ENCODE data around the gene L3MBTL3. TPM values are rescaled to one million over a fixed set of nuclear protein-coding genes. Genes with fewer than 3 reads are reported as not detected.
"Not testable (repeated sequence)": the region's sequence is repeated elsewhere in the genome, so short reads cannot be mapped to it uniquely, and the experiment has no call there.

L3MBTL3 gene
- total RNA-seq, 1 donor from 2014 or later = 13.7 TPM

DNA sequence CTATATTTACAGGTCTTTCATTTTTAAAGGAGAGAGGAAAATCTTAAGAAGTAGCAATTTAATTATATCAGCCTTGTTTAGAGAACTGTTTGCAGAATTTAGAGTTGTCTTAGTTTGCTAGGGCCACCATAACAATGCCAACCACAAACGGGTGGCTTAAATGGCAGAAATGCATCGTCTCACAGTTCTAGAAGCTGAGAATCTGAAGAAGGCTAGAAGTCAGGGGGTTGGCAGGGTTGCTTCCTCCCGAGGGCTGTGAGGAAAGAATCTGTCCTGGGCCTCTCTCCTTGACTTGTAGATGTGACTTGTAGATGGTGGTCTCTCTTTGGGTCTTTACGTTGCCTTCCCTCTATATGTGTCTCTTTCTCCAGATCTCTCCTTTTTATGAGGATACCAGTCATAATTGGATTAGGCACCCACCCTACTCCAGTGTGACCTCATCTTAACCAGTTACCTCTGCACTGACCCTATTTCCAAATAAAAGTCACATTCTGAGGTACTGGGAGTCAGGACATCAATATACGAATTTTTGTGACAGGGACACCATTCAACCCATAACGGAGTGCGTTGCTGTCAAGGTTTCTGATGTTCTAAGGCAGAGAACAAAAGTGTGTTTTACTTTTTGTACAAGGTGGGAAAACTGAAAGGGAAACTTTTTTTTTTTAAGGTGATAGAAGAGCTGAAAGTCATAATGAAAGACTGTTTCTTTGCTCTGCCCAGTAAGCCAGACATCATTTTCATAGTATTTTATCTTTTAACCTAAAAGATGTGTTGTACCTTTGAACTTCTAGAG is 119.9 kb downstream of the L3MBTL3 start:
- DNase-seq (ENCODE audit: low read depth) = no peak

DNA sequence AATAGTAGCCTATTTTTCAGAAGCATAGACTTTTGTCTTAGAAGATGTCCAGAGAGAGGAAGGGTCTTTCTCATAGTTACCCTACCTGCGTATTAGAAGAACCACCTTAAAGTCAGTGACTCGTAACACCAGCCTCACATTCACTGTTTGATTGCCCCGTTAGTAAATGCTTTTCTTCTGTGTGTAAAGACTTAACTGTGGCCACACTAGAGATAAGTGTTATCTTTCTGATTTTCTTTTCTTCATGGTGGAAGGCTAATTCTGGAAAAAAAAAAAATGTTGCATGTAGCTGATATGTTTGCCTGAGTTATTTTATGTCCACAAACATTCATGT is 120.5 kb downstream of the L3MBTL3 start:
- no peak for DNase-seq (ENCODE audit: low read depth)

DNA sequence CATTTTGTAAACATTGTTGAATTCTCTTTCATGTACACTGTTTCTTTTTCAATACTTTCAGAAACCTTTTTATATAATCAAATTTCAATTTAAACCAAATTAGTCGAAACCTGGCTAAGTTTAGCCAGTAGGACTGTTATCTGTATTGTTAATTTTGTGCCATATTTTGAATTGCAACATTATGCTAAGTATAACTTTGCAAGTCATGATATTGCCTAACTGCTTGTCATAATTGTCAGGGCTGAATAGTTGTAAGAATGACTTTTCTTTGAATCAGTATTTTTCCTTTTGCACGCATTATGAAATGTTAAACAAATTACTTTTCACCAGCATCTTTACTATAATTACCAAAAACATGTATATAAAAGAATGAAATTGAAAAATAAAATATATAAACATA is 121.7 kb downstream of the L3MBTL3 start:
- DNase-seq (ENCODE audit: low read depth) = no peak

DNA sequence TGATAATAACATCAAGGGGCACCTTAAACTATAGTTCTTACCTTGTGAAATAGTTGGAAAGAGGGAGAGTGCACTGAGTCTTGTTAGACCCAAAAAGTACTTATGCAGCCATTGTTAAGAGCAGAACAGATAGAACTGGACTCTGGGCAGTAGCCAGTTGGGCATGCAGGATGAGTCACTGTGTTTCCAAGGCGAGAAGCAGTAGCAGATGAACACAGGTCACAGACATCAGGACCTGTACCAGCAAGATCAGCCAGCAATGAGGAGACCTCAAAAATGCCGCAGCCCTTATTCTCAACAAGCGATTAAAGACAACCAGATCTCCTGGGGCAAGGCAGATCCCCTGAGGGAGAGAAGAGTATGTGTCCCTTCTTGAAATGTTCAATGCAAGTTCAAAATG is 125.3 kb downstream of the L3MBTL3 start:
- DNase-seq (ENCODE audit: low read depth) = peak; percentile 72

DNA sequence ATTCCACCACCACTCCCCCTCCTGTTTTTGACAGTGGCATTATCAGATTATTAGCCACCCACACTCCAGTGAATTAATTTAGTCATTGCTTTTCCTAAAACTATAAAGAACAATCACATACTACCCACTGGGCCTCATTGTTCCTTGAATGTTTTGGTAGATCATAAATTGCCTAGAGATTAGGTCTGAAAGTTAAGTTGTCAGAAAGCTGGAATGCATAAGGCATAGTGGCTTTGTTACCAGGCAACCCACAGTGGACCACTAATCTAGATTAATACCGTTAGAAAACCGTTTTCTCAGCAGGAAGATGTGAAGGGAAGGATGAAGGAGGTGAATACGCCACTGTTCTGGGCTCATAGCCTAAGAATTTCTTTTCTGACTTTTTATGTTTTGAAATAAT is 128.7 kb downstream of the L3MBTL3 start:
- no peak for DNase-seq (ENCODE audit: low read depth)

DNA sequence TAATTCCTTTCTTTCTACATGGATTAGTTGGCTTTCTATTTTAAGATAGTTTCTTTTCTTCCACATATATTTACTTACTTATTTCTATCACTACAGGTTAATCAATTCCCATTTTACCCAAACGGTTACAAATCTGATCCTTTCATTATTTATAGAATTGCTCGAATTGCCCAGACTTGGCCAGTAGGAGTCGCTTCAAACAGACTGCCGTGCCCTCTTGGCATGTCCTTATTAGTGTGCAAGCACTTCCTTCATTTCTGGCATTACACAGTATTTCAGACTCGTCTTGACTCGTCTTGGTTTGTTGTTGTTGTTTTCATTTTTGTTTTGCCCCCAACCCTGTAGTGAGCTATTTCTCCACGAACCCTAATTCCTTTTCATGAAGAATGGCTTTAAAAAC is 129.8 kb downstream of the L3MBTL3 start:
- DNase-seq (ENCODE audit: low read depth) = no peak

DNA sequence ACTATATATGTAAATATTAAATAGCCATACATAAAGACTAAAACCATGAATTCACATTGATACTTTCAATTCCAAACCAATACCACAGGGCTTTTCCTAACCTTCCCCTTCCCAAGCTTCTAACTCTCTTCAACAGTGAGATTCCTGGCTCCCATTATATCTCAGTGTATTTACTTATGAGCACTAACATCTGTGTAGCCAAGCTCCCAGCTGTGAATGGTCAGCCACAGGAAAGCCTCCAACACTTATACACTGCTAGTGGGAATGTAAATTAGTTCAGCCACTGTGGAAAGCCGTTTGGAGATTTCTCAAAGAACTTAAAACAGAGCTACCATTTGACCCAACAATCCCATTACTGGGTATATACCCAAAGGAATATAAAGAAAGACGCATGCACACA is 130.6 kb downstream of the L3MBTL3 start:
- not testable (repeated sequence) for DNase-seq (ENCODE audit: low read depth)

DNA sequence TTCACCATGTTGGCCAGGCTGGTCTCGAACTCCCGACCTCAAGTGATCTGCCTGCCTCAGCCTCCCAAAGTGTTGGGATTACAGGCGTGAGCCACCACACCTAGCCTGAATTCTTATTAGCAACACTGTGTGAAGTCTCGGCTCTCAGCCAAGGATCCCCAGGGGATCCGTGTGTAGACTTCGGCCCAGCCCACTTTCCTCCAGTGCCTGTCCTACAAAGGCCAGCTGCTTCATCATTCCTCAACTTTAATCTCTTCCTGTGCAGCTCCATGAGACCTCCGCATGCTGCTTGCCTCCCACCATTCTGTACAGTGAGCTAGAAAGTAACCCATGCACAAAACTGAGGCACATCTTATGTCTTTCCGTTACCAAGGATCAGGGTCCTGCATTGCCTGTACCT is 132.5 kb downstream of the L3MBTL3 start:
- DNase-seq (ENCODE audit: low read depth) = no peak

DNA sequence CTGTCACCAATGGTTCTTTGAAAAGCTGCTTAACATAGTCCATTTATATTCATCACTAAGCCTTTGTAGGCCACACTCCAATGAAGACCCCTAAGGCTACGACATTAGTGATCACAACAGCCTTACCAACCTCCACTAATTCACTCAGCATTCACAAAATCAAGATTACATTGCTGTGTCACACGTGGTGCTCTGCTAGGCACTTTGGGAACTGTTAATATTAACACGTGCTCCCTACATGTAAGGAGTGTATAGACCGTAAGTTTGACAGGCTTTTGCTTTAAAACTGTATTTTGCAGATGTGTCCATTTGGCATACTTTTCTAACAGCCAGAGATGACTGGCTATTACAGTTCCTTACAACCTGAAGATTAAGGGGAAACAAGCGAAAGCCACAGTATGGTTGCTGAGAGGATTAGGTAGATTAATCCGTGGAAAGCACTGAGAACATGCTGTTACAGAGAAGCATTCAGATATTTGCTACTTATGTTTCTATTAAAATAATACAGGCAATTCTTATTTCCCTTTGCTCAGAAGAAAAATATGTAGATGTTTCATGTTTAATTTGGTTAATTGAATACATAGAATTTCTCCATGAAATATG is 134.6 kb downstream of the L3MBTL3 start:
- DNase-seq (ENCODE audit: low read depth) = no peak

DNA sequence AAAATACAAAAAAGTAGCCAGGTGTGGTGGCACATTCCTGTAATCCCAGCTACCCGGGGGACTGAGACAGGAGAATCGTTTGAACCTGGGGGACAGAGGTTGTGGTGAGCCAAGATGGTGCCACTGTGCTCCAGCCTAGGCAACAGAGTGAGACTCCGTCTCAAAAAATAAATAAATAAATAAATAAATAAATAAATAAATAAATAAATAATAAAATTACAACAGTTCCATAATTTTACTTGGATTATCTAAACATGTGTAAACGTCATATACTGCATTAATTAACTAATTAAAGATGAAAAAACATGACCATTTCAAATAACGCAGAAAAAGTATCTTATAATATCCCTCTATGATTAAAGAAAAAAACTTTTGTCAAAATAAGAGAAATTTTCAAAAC is 138.5 kb downstream of the L3MBTL3 start:
- DNase-seq (ENCODE audit: low read depth) = no peak

DNA sequence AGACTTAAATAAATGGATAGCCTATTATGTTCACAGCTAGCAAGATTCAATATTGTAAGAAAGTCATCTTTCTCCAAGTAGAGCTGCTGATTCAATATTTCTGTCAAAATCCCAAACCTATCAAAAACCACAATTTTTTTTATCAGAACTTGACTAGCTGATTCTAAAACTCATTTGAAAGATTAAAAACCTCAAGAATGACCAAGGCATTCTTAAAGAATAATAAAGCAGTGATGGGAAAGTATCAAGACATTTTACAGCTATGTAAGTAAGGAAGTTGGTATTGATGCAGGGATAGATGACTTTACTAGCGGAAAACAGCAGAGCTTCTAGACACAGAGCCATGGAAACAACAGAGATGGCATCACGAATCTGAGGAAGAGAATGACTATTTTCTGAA is 139.7 kb downstream of the L3MBTL3 start:
- no peak for DNase-seq (ENCODE audit: low read depth)

DNA sequence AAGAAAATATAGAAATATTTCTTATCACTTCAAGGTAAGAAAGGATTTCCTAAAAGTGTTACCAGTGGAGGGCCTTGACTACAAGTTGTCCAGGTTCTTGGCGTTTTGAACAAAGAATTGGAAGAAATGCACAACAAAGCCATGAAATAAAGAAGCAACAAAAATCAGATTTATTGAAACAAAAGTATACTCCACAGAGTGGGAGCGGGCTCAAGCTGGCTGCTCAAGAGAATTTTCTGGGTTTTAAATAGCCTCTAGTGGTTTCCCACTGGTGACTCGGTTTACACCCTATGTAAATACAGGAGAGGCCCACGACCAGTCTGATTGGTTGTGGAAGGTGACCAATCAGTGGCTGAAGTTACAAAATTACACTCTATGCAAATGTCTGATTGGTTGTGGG is 140.2 kb downstream of the L3MBTL3 start:
- DNase-seq (ENCODE audit: low read depth) = no peak

DNA sequence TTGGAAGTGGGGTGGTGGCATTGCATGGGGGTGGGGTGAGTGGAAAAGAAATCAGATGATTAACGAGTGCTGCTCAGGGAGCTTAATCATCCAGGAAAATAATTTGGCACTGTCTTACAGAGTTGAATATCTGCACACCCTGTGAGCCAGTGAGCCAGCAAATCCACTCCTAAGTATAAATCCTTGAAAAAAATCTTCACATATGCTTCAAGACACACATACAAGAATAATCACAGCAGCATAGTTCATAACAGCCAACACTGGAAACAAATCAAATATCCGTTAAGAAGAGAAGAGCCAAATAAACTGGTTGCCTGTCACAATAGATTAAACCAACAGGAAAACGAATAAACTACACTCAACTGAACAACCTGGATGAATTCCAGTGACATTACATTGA is 141.6 kb downstream of the L3MBTL3 start:
- DNase-seq (ENCODE audit: low read depth) = no peak

DNA sequence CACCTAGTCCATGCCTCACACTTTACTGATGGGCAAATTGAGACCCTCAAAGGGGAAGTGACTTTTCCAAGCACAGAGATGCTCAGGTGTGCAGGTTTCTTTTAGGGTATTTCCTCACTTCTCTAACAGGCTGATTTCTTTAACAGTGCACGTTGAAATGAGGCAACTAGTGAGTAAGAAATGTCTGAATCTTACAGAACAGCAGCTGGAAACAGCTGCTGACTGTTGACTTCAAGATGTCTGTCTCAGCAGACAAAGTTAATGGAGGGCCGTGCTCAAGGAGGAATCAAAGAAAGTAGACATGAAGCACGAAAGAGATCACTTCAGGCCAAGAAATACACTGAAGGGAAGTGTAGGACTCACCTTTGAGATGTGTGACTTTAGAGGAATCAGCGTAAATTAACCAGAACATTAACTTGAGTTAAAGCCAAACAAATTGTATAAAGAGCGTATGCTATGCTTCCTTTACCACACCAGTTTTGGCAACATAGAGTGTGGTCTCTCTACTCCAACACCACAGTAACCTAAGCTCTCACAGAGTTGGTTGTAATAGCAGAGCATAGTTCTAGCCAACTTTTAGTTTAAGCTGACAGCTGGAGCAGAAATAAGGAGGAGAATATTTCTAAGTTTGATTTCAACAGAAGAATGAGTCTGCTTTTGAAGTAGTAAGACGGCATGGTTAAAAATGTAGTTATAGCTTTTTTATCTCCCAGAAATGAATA is 143.5 kb downstream of the L3MBTL3 start:
- no peak for DNase-seq (ENCODE audit: low read depth)

DNA sequence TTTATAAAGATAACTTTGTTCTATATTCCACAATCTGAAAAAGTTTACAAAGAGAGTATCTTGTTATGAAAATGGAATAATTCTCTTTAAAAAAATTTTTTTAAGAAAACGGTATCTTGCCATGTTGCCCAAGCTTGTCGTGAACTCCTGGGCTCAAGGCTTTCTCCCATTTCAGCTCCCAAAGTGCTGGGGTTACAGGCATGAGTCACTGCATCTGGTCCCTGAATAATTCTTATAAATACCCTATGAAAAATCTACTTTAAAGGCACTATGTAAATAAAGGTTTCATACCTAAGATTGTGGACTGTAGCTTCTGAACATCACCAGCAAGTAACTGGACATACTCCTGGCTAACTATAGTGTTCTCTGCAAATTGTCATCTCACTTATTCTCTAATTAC is 144.0 kb downstream of the L3MBTL3 start:
- DNase-seq (ENCODE audit: low read depth) = no peak

DNA sequence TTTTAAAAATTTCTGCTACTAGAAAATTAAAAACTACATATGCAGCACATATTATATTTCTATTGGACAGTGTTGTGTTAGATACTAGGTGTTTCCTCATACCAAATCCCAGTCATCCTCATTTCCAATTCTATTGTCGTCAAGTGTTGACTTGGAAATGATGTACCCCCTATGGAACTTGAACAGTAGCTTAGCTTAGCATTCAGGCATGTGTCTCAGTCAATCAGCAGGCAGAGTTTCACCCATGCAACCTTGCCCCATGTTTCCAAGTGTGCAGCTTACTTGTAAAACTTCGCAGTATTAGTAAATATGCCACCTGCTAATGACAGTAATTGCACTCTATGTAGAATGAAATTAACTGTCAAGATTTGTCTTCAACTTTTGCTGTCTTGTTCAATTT is 144.9 kb downstream of the L3MBTL3 start:
- no peak for DNase-seq (ENCODE audit: low read depth)

DNA sequence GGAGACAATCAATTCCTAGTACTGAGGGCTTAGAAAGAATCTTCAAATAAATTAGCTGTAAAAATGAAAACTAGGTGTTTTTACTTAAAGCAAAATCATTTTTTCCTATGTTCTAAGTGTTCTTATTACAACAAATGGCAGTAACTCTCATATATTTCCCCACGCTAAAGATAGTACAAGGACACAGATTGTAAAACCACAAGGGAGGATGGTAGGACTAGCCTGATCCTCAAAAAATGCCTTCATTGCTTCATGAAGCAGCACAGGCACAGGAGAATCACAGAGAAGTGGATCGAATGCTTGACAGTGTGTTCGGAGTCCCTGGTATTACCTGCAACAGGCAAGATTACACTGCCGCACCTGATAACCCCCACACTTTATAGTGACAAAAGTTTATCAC is 145.9 kb downstream of the L3MBTL3 start:
- DNase-seq (ENCODE audit: low read depth) = no peak

DNA sequence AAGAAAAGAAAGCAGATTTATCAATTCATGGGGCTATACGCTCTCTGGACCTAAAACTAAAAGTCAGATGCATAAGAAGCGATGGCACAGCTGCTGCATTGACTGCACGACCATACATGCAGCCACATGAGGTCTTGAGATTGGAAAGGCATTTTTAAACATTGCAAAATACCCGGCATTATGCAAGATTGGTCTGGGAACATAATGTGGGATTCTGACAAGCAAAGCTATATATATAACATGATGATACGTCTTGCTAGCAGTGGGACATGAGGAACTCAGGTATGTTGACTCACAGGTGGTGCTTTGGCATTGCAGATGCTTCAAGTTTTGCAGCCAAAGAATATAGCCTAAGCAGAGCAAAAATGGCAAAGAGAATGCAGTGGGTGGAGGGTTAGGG is 149.3 kb downstream of the L3MBTL3 start:
- peak; percentile 4 for DNase-seq (ENCODE audit: low read depth)

DNA sequence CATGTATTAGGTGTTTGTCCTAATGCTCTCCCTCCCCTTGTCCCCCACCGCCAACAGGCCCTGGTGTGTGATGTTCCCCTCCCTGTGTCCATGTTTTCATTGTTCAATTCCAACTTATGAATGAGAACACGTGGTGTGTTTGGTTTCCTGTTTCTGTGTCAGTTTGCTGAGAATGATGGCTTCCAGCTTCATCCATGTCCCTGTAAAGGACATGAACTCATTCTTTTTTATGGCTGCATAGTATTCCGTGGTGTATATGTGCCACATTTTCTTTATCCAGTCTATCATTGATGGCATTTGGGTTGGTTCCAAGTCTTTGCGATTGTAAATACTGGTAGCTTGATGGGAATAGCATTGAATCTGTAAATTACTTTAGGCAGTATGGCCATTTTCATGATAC is 151.8 kb downstream of the L3MBTL3 start:
- DNase-seq (ENCODE audit: low read depth) = not testable (repeated sequence)

DNA sequence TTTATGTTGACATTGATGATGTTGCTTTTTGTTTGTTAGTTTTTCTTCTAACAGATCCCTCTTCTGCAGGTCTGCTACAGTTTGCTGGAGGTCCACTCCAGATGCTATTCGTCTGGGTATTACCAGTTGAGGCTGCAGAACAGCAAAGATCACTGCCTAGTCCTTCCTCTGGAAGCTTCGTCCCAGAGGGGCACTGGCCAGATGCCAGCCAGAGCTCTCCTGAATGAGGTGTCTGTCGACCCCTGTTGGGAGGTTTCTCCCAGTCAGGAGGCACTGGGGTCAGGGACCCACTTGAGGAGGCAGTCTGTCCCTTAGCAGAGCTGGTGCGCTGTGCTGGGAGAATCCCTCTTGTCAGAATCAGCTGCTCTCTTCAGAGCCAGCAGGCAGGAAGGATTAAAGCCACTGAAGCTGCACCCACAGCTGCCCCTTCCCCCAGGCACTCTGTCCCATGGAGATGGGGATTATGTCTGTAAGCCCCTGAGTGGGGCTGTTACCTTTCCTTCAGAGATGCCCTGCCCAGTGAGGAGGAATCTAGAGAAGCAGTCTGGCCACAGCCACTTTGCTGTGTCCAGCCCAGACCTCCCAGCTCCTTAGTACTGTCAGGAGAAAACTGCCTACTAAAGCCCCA is 155.1 kb downstream of the L3MBTL3 start:
- not testable (repeated sequence) for DNase-seq (ENCODE audit: low read depth)

DNA sequence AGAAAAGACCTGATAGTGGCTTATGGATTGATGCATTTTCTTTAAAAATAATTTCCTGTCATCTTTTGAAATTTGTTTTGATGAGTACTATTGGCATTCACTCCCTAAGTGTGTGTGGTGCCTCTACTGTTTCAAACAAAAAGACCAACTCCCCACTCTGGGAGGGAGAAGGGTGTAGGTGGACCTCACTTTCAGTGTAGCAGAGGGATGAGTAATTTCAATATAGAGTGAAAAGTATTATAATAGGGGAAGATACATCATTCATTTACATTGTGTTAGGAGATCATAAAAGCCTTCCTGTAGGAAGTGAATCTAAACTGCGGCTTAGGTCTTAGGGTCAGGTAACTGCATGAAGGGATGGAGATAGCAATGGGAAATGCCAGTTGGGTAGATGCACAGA is 158.0 kb downstream of the L3MBTL3 start:
- DNase-seq (ENCODE audit: low read depth) = no peak

DNA sequence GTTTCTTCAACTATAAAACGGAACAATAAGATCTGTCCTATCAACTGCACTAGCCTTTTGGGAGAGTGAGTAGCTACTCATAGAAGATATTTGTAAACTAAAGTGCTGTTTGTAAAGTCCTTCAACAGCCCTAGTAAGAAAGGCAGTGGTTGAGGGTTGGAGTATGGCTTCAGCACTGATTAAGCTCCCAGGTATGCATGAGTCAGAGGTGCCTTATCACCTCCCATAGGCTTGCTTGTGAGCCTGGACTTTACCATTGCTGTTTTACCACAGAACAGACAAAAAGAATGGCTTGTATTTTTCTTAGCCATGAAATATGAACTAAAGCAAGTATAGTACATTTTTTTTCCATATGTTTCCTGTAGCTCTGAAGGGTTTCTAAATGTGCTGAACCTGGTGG is 160.3 kb downstream of the L3MBTL3 start:
- DNase-seq (ENCODE audit: low read depth) = peak; percentile 93

DNA sequence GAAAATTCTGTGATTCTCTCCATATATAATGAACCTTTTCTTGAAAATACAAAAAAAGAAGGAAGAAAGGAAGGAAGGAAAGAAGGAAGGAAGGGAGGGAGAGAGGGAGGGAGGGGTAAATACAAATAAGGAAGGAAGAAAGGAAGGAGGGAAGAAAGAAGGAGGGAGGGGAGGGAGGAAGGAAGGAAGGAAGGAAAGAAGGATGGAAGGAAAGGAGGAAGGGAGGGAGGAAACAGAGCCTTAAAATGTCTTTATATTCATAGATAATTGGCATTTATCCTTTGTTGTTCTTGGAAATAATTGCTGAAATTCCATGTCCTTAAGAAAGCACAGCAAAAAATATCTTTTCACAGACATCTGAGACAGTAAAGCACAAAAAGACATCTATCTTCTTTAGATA is 164.1 kb downstream of the L3MBTL3 start:
- DNase-seq (ENCODE audit: low read depth) = no peak
